Mesothelial cell of epicardium (in vitro differentiated cells): ENCODE measurements around the gene GSTCD. TPM values are rescaled to one million over a fixed set of nuclear protein-coding genes. Genes with fewer than 3 reads are reported as not detected.

Source experiments
- DNase-seq, 2 experiments: peaks; one replicate each; pipeline ENCODE4 v3.0.0; 2021; ENCODE audit warnings: low spot score in 2 of 2; ENCODE audit not compliant: unreplicated experiment in 2 of 2
- H3K27ac Mint-ChIP-seq: 2 replicates; pipeline ENCODE4 v1.8.0; 2021; ENCODE audit warnings: mixed read lengths
- H3K27me3 Mint-ChIP-seq: 2 replicates; pipeline ENCODE4 v1.8.0; 2021; ENCODE audit warnings: low read depth, mixed read lengths
- H3K36me3 Mint-ChIP-seq: 2 replicates; pipeline ENCODE4 v1.8.0; 2021; ENCODE audit warnings: mixed read lengths
- H3K4me1 Mint-ChIP-seq: 2 replicates; pipeline ENCODE4 v1.8.0; 2021; ENCODE audit warnings: mixed read lengths
- H3K4me3 Mint-ChIP-seq: 2 replicates; pipeline ENCODE4 v1.8.0; 2021; ENCODE audit warnings: mild to moderate bottlenecking, moderate library complexity, mixed read lengths
- H3K9me3 Mint-ChIP-seq: 2 replicates; pipeline ENCODE4 v1.8.0; 2021; ENCODE audit warnings: mixed read lengths
- CTCF ChIP-seq: fragments of 200-600 bp; sonication (generic); IDR thresholded peaks from one replicate; pipeline ENCODE4 v1.5.0; 2021; ENCODE audit warnings: antibody characterized with exemption; ENCODE audit not compliant: unreplicated experiment
- total RNA-seq: library from RNA; stranded (reverse); gene quantifications from 3 replicates; pipeline ENCODE4 v1.2.1, GENCODE V29; 2021

Gene GSTCD
- total RNA-seq, 1 donor from 2014 or later: 20.1 TPM

GRCh38 chr4:105831189-105831588 lies 122.6 kb downstream of the GSTCD start:
- H3K27me3 Mint-ChIP-seq: no peaks in the 10 kb centered on the region
- peaks cover 9% of the 10 kb centered on the region for H3K9me3 Mint-ChIP-seq
- TF ChIP-seq CTCF: no peak
- no peak overlapping the region for H3K4me3 Mint-ChIP-seq
- peaks cover 22% of the 10 kb centered on the region for H3K36me3 Mint-ChIP-seq
- H3K4me1 Mint-ChIP-seq: no peaks in the 10 kb centered on the region
- DNase-seq: no peak
- H3K27ac Mint-ChIP-seq: no peak overlapping the region

- Mint-ChIP-seq H3K9me3 (no peaks in the 10 kb centered on the region), H3K27ac (no peak overlapping the region), H3K4me3 (no peak overlapping the region), H3K4me1 (no peaks in the 10 kb centered on the region), H3K36me3 (peaks cover 29% of the 10 kb centered on the region), H3K27me3 (no peaks in the 10 kb centered on the region)
- DNase-seq: no peak
- no peak for TF ChIP-seq CTCF
These were observed 126.6 kb downstream of the GSTCD start for GRCh38 chr4:105835177-105835576.

- no peaks in the 10 kb centered on the region for H3K9me3 Mint-ChIP-seq
- no peak for DNase-seq
- TF ChIP-seq CTCF: no peak
- H3K4me1 Mint-ChIP-seq: no peaks in the 10 kb centered on the region
- no peak overlapping the region for H3K27ac Mint-ChIP-seq
- no peaks in the 10 kb centered on the region for H3K27me3 Mint-ChIP-seq
- H3K4me3 Mint-ChIP-seq: no peak overlapping the region
- H3K36me3 Mint-ChIP-seq: peaks cover 29% of the 10 kb centered on the region
These were observed 128.0 kb downstream of the GSTCD start for GRCh38 chr4:105836537-105836936.

GRCh38 chr4:105837037-105837436 lies 128.5 kb downstream of the GSTCD start:
- no peaks in the 10 kb centered on the region for H3K4me1 Mint-ChIP-seq
- DNase-seq: no peak

GRCh38 chr4:105838082-105838481 lies 129.5 kb downstream of the GSTCD start:
- H3K4me3 Mint-ChIP-seq: no peak overlapping the region
- H3K36me3 Mint-ChIP-seq: peaks cover 26% of the 10 kb centered on the region
- H3K27me3 Mint-ChIP-seq: no peaks in the 10 kb centered on the region
- no peaks in the 10 kb centered on the region for H3K9me3 Mint-ChIP-seq
- H3K4me1 Mint-ChIP-seq: no peaks in the 10 kb centered on the region
- H3K27ac Mint-ChIP-seq: no peak overlapping the region
- TF ChIP-seq CTCF: no peak
- no peak for DNase-seq

More at GRCh38 chr4:105837037-105837436, 128.5 kb downstream of the GSTCD start:
- Mint-ChIP-seq H3K4me3 (no peak overlapping the region), H3K27me3 (no peaks in the 10 kb centered on the region), H3K9me3 (no peaks in the 10 kb centered on the region), H3K36me3 (peaks cover 29% of the 10 kb centered on the region), H3K27ac (no peak overlapping the region)
- TF ChIP-seq CTCF: no peak

GRCh38 chr4:105840426-105841174 lies 132.0 kb downstream of the GSTCD start:
- no peak for DNase-seq
- TF ChIP-seq CTCF: no peak
- Mint-ChIP-seq H3K4me1 (peaks cover 13% of the 10 kb centered on the region), H3K36me3 (peaks cover 24% of the 10 kb centered on the region), H3K4me3 (no peak overlapping the region), H3K27ac (no peak overlapping the region), H3K9me3 (no peaks in the 10 kb centered on the region), H3K27me3 (no peaks in the 10 kb centered on the region)
